Gastroesophageal sphincter (tissue), 3 donors: ENCODE data around the gene RENBP.

ENCODE experiments used
- POLR2A ChIP-seq, 2 donors: fragments of 450-650 bp; IDR thresholded peaks; one replicate each; pipeline ENCODE4 v1.6.1; 2017; ENCODE audit warnings: antibody characterized with exemption in 2 of 2, mild to moderate bottlenecking in 2 of 2, moderate library complexity in 1 of 2
- POLR2AphosphoS5 ChIP-seq: sonication (generic); formaldehyde crosslinking; IDR thresholded peaks from one replicate; pipeline ENCODE4 v1.6.1; 2017; ENCODE audit warnings: antibody characterized with exemption
- TF ChIP-seq, protein P1 (sequence below), 4 experiments: fragments of 200-600 bp in 2 of 4; fragments of 450-650 bp in 2 of 4; sonication (generic) in 1 of 4; IDR thresholded peaks; one replicate each; pipeline ENCODE4 v1.5.1; 2017 to 2019; ENCODE audit warnings: antibody characterized with exemption in 4 of 4, mild to moderate bottlenecking in 2 of 4, moderate library complexity in 2 of 4

DNA sequence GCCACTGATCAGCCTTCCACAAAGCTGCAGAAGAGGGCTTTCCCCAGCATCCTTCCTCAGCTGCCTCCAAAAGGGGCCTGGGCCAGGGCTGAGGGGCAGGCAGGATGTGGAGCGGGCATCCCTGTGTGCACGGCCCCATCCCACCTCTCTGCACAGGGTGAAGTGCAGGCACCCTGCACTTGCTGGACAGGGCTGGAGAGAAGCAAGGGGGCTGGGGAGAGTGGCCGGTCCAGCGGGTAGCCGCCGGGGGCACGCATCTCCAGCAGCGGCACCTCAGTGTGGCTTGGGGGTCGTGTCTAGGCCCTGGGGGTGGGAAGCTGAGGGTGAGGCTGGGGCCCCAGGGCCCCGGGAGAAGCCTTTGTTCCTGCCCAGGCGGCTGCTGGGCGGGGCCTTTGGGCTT lies 37.0 kb downstream of the RENBP start:
- TF ChIP-seq, protein P1, sequence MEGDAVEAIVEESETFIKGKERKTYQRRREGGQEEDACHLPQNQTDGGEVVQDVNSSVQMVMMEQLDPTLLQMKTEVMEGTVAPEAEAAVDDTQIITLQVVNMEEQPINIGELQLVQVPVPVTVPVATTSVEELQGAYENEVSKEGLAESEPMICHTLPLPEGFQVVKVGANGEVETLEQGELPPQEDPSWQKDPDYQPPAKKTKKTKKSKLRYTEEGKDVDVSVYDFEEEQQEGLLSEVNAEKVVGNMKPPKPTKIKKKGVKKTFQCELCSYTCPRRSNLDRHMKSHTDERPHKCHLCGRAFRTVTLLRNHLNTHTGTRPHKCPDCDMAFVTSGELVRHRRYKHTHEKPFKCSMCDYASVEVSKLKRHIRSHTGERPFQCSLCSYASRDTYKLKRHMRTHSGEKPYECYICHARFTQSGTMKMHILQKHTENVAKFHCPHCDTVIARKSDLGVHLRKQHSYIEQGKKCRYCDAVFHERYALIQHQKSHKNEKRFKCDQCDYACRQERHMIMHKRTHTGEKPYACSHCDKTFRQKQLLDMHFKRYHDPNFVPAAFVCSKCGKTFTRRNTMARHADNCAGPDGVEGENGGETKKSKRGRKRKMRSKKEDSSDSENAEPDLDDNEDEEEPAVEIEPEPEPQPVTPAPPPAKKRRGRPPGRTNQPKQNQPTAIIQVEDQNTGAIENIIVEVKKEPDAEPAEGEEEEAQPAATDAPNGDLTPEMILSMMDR (IDR thresholded peaks at IDR 0.05): no peak
- TF ChIP-seq POLR2AphosphoS5 (no peak), POLR2A (IDR thresholded peaks at IDR 0.05) (no peak)
